DMS153 treated with DMSO at 0.1 percent for 48 hours (cell line): ENCODE measurements around the gene RAB40A.
"Not testable (repeated sequence)": the region's sequence is repeated elsewhere in the genome, so short reads cannot be mapped to it uniquely, and the experiment has no call there.

Source experiments
- DNase-seq: peaks from one replicate; lab custom pipeline; 2025; ENCODE audit not compliant: unreplicated experiment; lab: John Stamatoyannopoulos, UW

RAB40A gene

DNA sequence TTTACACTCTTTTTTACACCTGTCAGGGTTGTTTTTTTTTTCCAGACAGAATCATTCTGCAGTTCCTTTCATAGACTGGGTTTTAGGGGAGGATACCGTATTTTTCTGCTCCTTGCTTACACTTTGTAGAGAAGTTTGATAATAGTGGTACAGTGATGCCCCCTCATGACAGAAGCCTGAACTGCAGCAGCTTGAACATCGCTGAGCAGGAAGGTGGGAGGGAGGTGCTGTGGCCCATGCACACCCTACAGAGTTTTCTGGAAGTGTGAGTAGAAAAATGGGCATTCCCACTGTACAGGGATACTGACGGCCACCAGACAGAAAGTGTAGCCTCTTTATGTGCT, 54.5 kb downstream of the RAB40A start:
- DNase-seq = no peak

DNA sequence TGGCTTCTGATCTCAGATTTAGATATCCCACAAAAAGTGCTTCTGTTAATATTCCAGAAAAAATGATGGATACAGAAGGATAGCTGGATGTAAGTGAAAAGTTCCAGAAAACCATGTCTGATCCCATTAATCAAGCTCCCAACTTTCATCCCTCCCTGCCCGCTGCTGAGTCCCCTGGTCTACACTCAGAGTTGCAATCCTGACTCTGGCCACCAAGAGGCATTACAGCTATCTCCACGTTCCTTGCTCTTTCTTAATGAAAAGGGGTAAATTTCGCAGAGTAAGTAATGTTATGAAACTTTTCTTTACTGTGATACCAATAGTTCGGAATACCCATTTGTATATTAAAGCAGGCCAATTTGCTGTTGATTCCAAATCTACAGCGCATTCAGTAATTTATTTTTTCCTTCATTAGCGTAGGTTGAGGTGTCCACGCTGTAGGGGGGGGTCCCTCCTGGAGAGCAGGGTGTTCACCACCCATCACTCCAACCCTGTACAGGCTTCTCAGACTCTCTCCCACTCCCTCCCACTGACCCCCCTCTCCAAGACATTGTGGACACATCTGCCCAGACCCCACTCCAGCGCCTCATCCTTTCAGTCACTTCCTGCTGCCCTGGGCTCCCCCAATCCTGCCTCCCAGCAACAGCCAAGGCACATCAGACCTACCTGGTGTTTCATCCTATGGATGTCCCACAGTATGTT, 55.1 kb downstream of the RAB40A start:
- no peak for DNase-seq

DNA sequence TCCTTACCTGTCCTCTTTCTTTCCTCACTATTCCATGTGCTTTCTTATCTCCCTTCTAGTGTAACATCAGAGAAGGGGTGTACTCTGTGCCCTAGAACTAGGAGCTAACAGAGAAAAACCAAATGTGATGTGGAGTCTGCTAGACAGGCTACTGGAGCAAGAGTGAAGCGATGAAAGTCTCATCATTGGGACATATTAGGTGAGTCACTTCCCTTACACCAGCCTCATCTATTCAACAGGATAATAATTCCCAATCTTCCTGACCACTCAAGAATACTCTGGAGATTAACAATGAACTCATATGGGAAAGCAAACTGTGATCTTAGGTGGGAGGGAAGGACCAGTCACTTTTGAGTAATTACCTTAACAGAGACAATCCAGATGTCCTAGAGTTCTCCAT, 58.1 kb downstream of the RAB40A start:
- no peak for DNase-seq

DNA sequence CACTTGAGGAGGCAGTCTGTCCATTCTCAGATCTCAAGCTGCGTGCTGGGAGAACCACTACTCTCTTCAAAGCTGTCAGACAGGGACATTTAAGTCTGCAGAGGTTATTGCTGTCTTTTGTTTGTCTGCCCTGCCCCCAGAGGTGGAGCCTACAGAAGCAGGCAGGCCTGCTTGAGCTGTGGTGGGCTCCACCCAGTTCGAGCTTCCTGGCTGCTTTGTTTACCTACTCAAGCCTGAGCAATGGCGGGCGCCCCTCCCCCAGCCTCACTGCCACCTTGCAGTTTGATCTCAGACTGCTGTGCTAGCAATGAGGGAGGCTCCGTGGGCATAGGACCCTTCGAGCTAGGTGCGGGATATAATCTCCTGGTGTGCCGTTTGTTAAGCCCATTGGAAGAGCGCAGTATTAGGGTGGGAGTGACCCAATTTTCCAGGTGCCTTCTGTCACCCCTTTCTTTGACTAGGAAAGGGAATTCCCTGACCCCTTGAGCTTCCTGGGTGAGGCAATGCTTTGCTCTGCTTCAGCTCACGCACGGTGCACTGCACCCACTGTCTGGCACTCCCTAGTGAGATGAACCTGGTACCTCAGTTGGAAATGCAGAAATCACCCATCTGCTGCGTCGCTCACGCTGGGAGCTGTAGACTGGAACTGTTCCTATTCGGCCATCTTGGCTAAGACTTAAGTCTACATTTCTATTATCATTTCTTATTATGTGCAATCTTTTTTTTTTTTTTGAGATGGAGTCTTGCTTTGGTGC, 59.1 kb downstream of the RAB40A start:
- DNase-seq = not testable (repeated sequence)

DNA sequence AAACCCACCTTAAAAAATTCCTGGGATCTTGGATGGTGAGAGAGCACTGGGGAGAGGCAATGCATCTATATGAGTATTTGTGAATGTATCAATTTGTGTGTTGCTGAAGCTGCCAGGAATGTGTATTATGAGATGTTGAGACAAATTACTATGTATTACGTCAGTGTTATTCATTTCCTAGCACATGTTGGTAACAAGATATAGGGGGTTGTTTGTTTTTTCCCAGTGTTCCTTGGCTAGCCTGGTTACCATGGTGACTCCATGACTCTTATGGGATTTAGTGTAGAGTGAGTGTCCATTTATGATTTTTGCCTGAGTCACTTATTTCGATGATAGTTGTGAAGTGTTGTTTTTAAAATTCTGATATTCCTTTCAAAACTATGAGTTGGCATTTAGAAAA, 65.6 kb downstream of the RAB40A start:
- no peak for DNase-seq
